HG02973 (cell line): ENCODE results near the gene ZMYM1.
A peak's percentile ranks its signal among the peaks of the same experiment; 100 is the strongest.
"Not testable (repeated sequence)": the region's sequence is repeated elsewhere in the genome, so short reads cannot be mapped to it uniquely, and the experiment has no call there.

Experiments used
- ATAC-seq: cut with Tn5 transposase; IDR thresholded peaks from one replicate; pipeline ENCODE4 v1.9.1; 2021; ENCODE audit warnings: moderate library complexity; ENCODE audit not compliant: unreplicated experiment

The ZMYM1 gene

DNA sequence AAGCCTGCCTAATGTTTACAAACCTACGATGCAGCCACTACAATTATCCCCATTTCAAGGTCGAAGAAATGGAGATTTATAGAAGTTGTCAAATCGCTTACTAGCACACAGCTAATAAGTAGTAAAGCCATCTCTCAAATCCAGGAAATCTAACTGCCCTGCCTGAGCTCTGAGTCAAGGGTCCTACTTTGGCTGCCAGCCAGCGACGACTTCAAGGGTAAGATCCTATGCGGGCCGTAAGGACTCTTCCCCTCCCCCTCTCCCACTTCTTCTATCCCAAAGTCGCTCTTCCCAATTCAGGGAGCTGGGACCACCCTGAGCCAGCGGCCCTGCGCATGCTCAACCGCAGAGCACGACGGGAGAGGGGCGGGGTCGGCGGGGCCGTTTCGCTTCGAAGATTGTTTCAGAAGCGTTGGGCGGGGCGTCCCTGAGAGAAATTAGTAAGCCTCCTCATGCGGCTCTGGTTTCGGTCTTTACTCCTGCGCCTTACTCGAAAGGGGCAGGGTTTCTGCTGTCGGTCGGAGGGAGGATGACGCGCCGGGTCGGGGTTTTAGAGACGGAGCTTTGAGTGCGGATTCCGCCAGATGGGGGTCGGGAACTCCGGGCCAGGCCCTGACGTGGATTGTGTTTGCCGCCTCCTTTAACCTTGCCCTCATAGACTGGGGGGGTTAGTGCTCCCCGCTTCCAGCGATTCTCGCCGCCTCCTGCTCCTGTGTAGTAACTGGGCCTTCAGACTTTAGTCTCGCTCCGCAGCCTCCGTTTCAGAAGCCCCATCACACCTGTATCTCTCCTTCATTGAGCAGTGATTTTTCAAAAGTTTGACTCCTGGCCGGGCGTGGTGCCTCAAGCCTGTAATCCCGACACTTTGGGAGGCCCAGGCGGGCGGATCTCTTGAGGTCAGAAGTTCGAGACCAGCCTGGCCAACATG lies at the start of gene ZMYM1:
ZMYM1 (plus strand) TSS at position 383 of the 928 bp plus-strand sequence. CDS start 14,603 bp downstream, outside the sequence.
- peak; percentile 84 for ATAC-seq

GRCh38 chr1:35029761-35030160 lies 49.4 kb upstream of the ZMYM1 start:
- no peak for ATAC-seq

DNA sequence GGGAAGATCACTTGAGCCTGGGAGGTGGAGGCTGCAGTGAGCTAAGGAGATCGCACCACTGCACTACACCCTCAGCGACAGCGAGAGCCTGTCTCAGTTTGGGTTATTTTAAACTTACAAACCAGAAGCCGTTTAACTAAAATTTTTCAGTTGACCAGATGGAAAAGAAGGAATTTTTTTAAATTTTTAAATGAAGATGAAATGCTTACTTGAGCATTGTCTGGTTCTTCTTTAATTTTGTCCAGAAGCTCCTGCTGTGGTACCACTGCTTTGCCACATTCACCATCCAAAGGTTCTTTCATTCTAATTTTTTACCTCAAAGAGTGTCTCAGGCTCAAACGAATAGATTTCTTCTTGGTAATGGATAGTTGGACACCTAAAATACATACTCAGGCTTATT lies 48.8 kb upstream of the ZMYM1 start:
- ATAC-seq = no peak

DNA sequence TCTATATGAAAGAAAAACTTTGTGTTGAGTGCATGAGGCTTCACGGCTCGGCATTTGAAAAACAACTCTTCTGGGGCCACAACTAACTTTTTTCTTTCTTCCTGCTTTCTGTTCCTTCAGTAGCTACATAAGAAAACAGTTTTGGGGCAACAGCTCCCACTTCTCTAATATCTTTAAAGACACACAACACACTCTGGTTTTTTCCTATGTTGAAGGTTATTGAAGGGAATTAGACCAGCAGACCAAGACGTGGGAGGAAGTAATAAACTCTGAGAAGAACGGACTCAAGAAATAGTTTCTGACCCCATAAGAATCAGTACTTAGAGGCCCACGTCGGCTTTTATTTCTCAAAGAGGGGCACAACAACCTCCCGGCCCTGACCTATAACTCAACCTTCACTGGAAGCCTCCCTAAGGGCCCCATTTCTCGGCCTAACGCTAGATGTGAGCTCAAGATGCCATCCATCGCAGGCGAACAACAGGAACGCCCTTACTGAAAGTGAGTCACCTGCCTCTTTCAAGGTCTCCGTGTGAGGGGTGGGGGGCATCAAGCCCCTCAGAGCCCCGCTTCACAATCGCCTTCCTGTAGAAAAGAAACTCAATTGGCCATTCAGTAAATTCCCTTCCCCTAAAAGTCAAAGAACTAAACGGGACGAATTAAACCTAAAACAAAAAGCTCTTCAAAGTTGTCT lies 48.3 kb upstream of the ZMYM1 start:
- no peak for ATAC-seq

DNA sequence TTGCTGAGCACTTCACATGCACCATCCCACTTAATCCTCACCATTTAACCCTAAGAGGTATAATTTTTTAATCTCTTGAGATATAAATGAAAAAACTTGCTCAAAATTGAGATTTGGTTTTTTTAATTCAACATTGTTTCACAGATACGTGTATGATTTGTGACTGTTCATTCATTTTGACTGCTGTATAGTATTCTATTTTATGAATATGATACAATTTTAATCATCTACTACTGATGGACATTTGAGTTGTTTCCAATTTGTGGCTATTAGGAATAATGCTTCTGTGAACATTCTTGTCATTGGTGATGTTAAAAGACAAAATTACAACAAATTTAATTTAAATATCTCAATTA lies 46.8 kb upstream of the ZMYM1 start:
- no peak for ATAC-seq

DNA sequence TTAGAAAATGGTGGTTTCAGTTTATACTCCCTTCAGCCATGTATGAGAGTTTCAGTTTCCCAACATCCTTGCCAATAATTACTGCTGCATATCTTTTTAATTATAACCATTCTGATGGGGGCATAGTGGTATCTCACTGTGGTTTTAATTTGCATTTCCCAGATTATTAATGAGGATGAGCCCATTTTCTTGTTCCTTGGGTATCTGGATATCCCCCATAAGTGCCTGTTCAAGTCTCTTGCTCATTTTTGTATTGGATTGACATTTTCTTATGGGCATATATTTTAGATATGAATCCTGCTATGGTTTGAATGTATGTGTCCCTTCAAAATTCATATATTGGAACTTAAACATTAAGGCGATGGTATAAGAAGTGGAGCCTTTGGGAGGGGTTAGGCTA lies 45.8 kb upstream of the ZMYM1 start:
- no peak for ATAC-seq

GRCh38 chr1:35036621-35037020 lies 42.6 kb upstream of the ZMYM1 start:
- no peak for ATAC-seq

DNA sequence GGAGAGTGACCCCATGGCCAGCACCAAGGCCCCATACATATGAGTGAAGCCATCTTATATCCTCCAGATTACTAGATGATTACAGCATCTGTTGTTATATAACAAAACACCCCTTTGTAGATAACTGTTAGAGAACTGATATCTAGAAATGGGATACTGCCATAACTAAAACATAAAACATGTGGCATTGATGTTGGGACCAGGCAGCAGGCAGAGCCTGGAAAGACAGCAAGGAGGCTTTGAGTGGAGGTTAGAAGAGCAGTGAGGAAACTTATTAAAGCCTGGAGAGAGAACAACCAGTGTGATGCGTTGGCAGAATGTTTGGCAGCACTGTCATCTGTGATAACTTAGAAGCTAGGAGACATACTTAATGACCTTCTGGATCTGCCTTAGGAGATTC lies 42.0 kb upstream of the ZMYM1 start:
- no peak for ATAC-seq

DNA sequence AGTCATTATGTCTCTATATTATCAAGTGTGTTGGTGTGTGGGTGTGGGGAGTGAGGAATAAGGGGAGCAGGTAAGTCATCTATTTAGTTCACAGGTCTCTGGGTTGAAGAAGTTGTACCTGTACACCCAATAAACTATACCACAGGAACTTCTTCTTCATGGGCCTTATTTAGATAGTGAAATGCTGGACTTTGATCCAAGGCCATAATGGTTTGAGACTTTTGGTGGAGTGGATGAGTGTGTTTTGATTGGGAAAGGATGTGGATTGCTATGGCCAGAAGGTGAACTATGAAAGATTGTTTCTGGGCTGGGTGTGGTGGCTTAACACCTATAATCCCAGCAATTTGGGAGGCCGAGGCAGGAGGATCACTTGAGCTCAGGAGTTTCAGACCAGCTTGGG lies 40.5 kb upstream of the ZMYM1 start:
- ATAC-seq = no peak

DNA sequence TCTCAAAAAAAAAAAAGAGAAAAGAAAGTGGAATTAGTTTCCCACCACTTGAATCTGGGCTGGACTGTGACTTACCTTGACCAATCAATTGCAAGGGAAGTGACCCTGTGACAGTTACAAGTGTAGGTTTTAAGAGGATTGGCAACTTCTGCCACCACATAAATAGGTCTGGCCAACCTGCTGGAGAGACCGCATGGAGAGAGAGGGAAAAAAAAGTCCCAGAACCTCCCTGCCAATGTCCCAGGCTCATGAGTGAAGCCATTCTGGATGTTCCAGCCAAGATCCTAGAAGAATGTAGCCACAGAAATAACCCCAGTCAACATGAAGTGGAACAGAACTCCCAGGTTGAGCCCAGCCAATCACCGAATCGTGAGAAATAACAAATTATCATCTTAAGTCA lies 35.7 kb upstream of the ZMYM1 start:
- no peak for ATAC-seq

- ATAC-seq = no peak
These were observed 34.8 kb upstream of the ZMYM1 start for GRCh38 chr1:35044431-35044830.

GRCh38 chr1:35046730-35047129 lies 32.5 kb upstream of the ZMYM1 start:
- ATAC-seq = no peak

DNA sequence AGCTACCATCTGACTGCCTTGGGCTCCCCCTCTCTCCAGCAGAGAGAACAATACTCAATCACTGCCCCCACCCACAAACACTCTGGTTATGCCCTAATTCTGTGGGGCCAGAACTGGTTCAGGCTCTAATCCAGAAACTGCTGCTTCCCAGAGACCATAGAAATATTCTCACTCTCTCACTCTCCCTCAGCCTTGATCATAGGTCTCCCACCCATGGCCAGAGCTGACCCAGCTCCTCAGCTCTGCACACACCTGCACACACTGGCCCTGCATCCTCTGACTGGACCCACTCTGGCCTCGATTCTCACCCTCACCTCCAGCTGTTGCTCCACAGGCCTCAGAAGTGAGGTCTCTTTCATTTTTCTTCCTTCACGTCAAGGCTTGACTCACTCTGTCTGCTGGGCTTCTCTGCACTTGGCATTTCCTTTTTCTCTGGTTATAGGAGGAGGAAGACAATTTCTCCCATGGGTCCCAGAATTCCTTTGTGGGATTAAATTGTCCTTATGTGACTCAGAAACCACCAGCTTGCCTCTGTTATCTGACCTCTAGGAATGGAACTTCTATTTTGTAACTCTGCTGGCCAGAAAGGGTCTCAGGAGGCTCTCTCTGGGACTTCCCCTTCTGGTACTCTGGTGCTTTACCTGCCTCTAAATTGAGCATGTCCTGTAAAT lies 31.9 kb upstream of the ZMYM1 start:
- ATAC-seq = no peak

DNA sequence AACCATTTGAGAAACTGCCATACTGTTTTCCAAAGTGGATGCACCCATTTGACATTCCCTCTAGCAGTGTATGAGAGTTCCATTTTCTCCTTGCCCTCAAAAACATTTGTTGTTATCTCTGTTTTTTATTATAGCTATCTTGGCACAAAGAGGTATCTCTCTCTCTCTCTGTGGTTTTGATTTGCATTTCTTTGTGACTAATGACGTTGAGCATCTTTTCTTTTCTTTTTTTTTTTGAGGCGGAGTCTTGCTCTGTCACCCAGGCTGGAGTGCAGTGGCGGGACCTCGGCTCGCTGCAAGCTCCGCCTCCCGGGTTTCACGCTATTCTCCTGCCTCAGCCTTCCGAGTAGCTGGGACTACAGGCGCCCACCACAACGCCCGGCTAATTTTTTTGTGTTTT lies 30.1 kb upstream of the ZMYM1 start:
- no peak for ATAC-seq

- ATAC-seq = no peak
These were observed 25.8 kb upstream of the ZMYM1 start for GRCh38 chr1:35053433-35053832.

DNA sequence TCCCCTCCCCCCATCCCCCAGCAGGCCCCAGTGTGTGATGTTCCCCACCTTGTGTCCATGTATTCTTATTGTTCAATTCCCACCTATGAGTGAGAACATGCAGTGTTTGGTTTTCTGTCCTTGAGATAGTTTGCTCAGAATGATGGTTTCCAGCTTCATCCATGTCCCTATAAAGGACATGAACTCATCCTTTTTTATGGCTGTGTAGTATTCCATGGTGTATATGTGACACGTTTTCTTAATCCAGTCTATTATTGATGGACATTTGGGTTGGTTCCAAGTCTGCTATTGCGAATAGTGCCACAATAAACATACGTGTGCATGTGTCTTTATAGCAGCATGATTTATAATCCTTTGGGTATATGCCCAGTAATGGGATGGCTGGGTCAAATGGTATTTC lies 24.9 kb upstream of the ZMYM1 start:
- ATAC-seq = not testable (repeated sequence)

DNA sequence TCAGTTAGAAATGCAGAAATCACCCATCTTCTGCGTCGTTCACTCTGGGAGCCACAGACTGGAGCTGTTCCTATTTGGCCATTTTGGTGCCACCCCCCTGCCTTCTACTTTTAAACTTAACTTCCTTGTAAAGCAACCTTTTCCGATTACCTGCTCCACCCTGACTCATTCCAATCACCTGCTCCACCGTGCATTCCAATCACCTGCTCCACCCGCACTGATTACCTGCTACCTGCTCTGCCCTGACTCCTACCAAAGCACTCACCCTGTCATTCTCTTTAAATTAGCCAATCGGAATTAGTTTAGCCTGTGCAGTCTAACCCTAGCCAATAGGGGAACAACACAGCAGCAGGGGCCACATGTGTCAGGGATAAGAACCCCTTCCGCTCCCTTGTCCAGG lies 20.9 kb upstream of the ZMYM1 start:
- ATAC-seq = not testable (repeated sequence)

- ATAC-seq = no peak
These were observed 20.2 kb upstream of the ZMYM1 start for GRCh38 chr1:35058988-35059387.

- no peak for ATAC-seq
These were observed 16.5 kb upstream of the ZMYM1 start for GRCh38 chr1:35062518-35063196.

- no peak for ATAC-seq
These were observed 14.9 kb upstream of the ZMYM1 start for GRCh38 chr1:35064265-35064664.

DNA sequence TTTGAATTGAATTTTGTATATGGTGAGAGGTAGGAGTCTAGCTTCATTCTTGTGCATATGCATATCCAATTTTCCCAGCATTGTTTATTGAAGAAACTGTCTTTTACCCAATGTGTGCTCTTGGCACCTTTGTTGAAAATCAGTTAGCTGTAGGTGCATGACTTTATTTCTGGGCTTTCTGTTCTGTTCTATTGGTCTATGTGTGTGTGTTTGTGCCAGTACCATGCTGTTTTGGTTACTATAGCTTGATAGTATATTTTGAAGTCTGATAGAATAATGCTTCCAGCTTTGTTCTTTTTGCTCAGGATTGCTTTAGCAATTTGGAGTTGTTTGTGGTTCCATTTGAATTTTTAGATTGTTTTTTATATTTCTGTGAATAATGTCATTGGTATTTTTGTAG lies 9.4 kb upstream of the ZMYM1 start:
- ATAC-seq = no peak
